WTC11 (cell line): ENCODE results near the gene UPF3A. TPM values are rescaled to one million over a fixed set of nuclear protein-coding genes. Genes with fewer than 3 reads are reported as not detected.

ENCODE experiments used
- ATAC-seq: fragments of 200-7000 bp; cut with Tn5 transposase; 2 replicates; pipeline ENCODE4 v1.10.0; 2021; ENCODE audit warnings: mild to moderate bottlenecking, moderate library complexity
- CTCF ChIA-PET: fragments of 300-600 bp; sonication (Branson Sonifier 250); formaldehyde crosslinking; loops from one replicate; lab custom pipeline; 2021; ENCODE audit warnings: antibody characterized with exemption; lab: Charles Lee
- POLR2A ChIA-PET: fragments of 350-600 bp; sonication (Branson Sonifier 250); formaldehyde crosslinking; loops from one replicate; lab custom pipeline; 2021; ENCODE audit warnings: antibody characterized with exemption; lab: Charles Lee
- DNase-seq: peaks from one replicate; pipeline ENCODE4 v3.0.0; 2021; ENCODE audit warnings: low spot score
- H3K27ac Mint-ChIP-seq: 2 replicates; pipeline ENCODE4 v1.8.0; 2021; ENCODE audit warnings: mixed read lengths
- H3K27me3 Mint-ChIP-seq: 2 replicates; pipeline ENCODE4 v1.8.0; 2021; ENCODE audit warnings: low read depth, mild to moderate bottlenecking, moderate library complexity, mixed read lengths
- H3K36me3 Mint-ChIP-seq: 2 replicates; pipeline ENCODE4 v1.8.0; 2021; ENCODE audit warnings: mixed read lengths
- H3K4me1 Mint-ChIP-seq: 2 replicates; pipeline ENCODE4 v1.8.0; 2022; ENCODE audit warnings: mixed read lengths
- H3K4me3 Mint-ChIP-seq: 2 replicates; pipeline ENCODE4 v1.8.0; 2021; ENCODE audit warnings: mild to moderate bottlenecking, moderate library complexity, mixed read lengths
- H3K9me3 Mint-ChIP-seq: 2 replicates; pipeline ENCODE4 v1.8.0; 2021; ENCODE audit warnings: mixed read lengths
- CREM ChIP-seq: sonication (generic); formaldehyde crosslinking; IDR thresholded peaks from 2 replicates; pipeline ENCODE4 v1.8.1; 2022; ENCODE audit warnings: mild to moderate bottlenecking, missing genetic modification reagents, moderate library complexity
- CTCF ChIP-seq: fragments of 200-600 bp; IDR thresholded peaks from 2 replicates; pipeline ENCODE4 v1.8.0; 2022; ENCODE audit warnings: antibody characterized with exemption
- E2F1 ChIP-seq: sonication (generic); formaldehyde crosslinking; IDR thresholded peaks from 2 replicates; pipeline ENCODE4 v1.8.0; 2022; ENCODE audit warnings: mild to moderate bottlenecking, missing genetic modification reagents
- E2F4 ChIP-seq: sonication (generic); formaldehyde crosslinking; IDR thresholded peaks from 2 replicates; pipeline ENCODE4 v1.8.1; 2022; ENCODE audit warnings: low read depth, mild to moderate bottlenecking, moderate library complexity, missing genetic modification reagents, borderline replicate concordance
- ELF4 ChIP-seq: sonication (generic); formaldehyde crosslinking; IDR thresholded peaks from 2 replicates; pipeline ENCODE4 v1.8.1; 2022; ENCODE audit warnings: low read depth, mild to moderate bottlenecking, moderate library complexity, missing genetic modification reagents
- EMX1 ChIP-seq: fragments of 250-450 bp; sonication (Bioruptor Pico); IDR thresholded peaks from 2 replicates; pipeline ENCODE4 v1.8.0; 2021; ENCODE audit warnings: mild to moderate bottlenecking
- JAZF1 ChIP-seq: fragments of 250-450 bp; sonication (Bioruptor Pico); IDR thresholded peaks from 2 replicates; pipeline ENCODE4 v1.9.0; 2021; ENCODE audit warnings: moderate library complexity, mild to moderate bottlenecking, inconsistent platforms
- OVOL2 ChIP-seq: fragments of 250-450 bp; sonication (Bioruptor Pico); IDR thresholded peaks from 2 replicates; pipeline ENCODE4 v1.9.0; 2021; ENCODE audit warnings: mild to moderate bottlenecking, borderline replicate concordance
- SOX15 ChIP-seq: fragments of 250-450 bp; sonication (Bioruptor Pico); IDR thresholded peaks from 2 replicates; pipeline ENCODE4 v1.9.0; 2021; ENCODE audit warnings: mild to moderate bottlenecking
- USF1 ChIP-seq: sonication (generic); formaldehyde crosslinking; IDR thresholded peaks from 2 replicates; pipeline ENCODE4 v1.8.0; 2022; ENCODE audit warnings: mild to moderate bottlenecking, missing genetic modification reagents
- ZNF138 ChIP-seq: sonication (generic); formaldehyde crosslinking; conservative IDR thresholded peaks from 2 replicates; pipeline ENCODE4 v1.8.1; 2022; ENCODE audit warnings: mild to moderate bottlenecking, moderate library complexity, missing genetic modification reagents
- ZNF232 ChIP-seq: sonication (generic); formaldehyde crosslinking; IDR thresholded peaks from 2 replicates; pipeline ENCODE4 v1.8.0; 2022; ENCODE audit warnings: mild to moderate bottlenecking, missing genetic modification reagents
- ZNF263 ChIP-seq: sonication (generic); formaldehyde crosslinking; IDR thresholded peaks from 2 replicates; pipeline ENCODE4 v1.8.1; 2022; ENCODE audit warnings: low read depth, mild to moderate bottlenecking, moderate library complexity, missing genetic modification reagents
- ZNF416 ChIP-seq: fragments of 250-450 bp; sonication (Bioruptor Pico); IDR thresholded peaks from 2 replicates; pipeline ENCODE4 v1.9.0; 2021; ENCODE audit warnings: mild to moderate bottlenecking, inconsistent platforms
- ZNF423 ChIP-seq: fragments of 250-450 bp; sonication (Bioruptor Pico); IDR thresholded peaks from 2 replicates; pipeline ENCODE4 v2.1.2; 2022; ENCODE audit warnings: mild to moderate bottlenecking, moderate library complexity
- ZNF532 ChIP-seq: fragments of 250-450 bp; sonication (Bioruptor Pico); IDR thresholded peaks from 2 replicates; pipeline ENCODE4 v1.9.0; 2021; ENCODE audit warnings: mild to moderate bottlenecking, borderline replicate concordance
- ZSCAN18 ChIP-seq: fragments of 250-450 bp; sonication (Bioruptor Pico); IDR thresholded peaks from 2 replicates; pipeline ENCODE4 v2.1.2; 2022; ENCODE audit warnings: mild to moderate bottlenecking, moderate library complexity
- total RNA-seq: library from RNA; stranded (reverse); gene quantifications from 3 replicates; pipeline ENCODE4 v1.2.3, GENCODE V29; 2021

UPF3A gene
- total RNA-seq, 1 experiment from 2014 or later: 71.9 TPM

GRCh38 chr13:114257014-114257413, 24.4 kb upstream of the UPF3A start:
- H3K4me1 Mint-ChIP-seq: peaks cover 42% of the 10 kb centered on the region
- ChIA-PET POLR2A (no interaction called here), CTCF (interaction anchor here (1.0 kb wide), 1 partner anchor 20 kb away, joined by 3 read pairs; no protein-coding TSS in a partner anchor)
- peak overlapping the region; percentile 98 for H3K27ac Mint-ChIP-seq
- ATAC-seq (peak; percentile 78), DNase-seq (peak; percentile 35)
- no peak for TF ChIP-seq ELF4 (CRISPR knock-in tag)
- no peak for TF ChIP-seq EMX1 (CRISPR knock-in tag)
- no peak for TF ChIP-seq SOX15
- no peak for TF ChIP-seq ZNF232 (CRISPR knock-in tag)
- TF ChIP-seq JAZF1 (CRISPR knock-in tag): no peak
- TF ChIP-seq ZNF532 (CRISPR knock-in tag): no peak
- TF ChIP-seq CREM (CRISPR knock-in tag): no peak
- no peak for TF ChIP-seq E2F1 (CRISPR knock-in tag)
- TF ChIP-seq USF1 (CRISPR knock-in tag): no peak
- no peak for TF ChIP-seq ZNF416 (CRISPR knock-in tag)
- no peak for TF ChIP-seq E2F4 (CRISPR knock-in tag)
- no peak for TF ChIP-seq ZNF138
- TF ChIP-seq ZNF263: no peak
- H3K4me3 Mint-ChIP-seq: no peak overlapping the region
- peaks cover 66% of the 10 kb centered on the region for H3K36me3 Mint-ChIP-seq
- H3K27me3 Mint-ChIP-seq: no peaks in the 10 kb centered on the region
- no peaks in the 10 kb centered on the region for H3K9me3 Mint-ChIP-seq

GRCh38 chr13:114258589-114258988, 22.8 kb upstream of the UPF3A start:
- H3K36me3 Mint-ChIP-seq: peaks cover 70% of the 10 kb centered on the region
- DNase-seq (no peak), ATAC-seq (no peak)
- H3K27ac Mint-ChIP-seq: peak overlapping the region; percentile 82
- H3K9me3 Mint-ChIP-seq: no peaks in the 10 kb centered on the region
- POLR2A ChIA-PET: interaction anchor here (0.6 kb wide), 1 partner anchor 1014 kb away, joined by 8 read pairs; no protein-coding TSS in a partner anchor
- no peak overlapping the region for H3K4me3 Mint-ChIP-seq
- H3K4me1 Mint-ChIP-seq: peaks cover 42% of the 10 kb centered on the region
- no peak for TF ChIP-seq ZSCAN18 (CRISPR knock-in tag)
- CTCF ChIA-PET: interaction anchor here (0.6 kb wide), 1 partner anchor 13 kb away, joined by 3 read pairs; no protein-coding TSS in a partner anchor
- H3K27me3 Mint-ChIP-seq: no peaks in the 10 kb centered on the region

GRCh38 chr13:114259374-114259773, 22.0 kb upstream of the UPF3A start:
- H3K4me3 Mint-ChIP-seq: no peak overlapping the region
- H3K4me1 Mint-ChIP-seq: peaks cover 42% of the 10 kb centered on the region
- ChIA-PET CTCF (no interaction called here), POLR2A (no interaction called here)
- peaks cover 69% of the 10 kb centered on the region for H3K36me3 Mint-ChIP-seq
- no peak for DNase-seq
- H3K9me3 Mint-ChIP-seq: no peaks in the 10 kb centered on the region
- ATAC-seq: no peak
- H3K27me3 Mint-ChIP-seq: no peaks in the 10 kb centered on the region
- peak overlapping the region; percentile 69; the same call in 1 of the 2 replicates for H3K27ac Mint-ChIP-seq
- TF ChIP-seq EMX1 (CRISPR knock-in tag): no peak
- TF ChIP-seq OVOL2 (CRISPR knock-in tag): no peak
- no peak for TF ChIP-seq ZNF423 (CRISPR knock-in tag)
- TF ChIP-seq ZNF532 (CRISPR knock-in tag): no peak
- no peak for TF ChIP-seq CTCF
